ENCODE measurements around the gene ZNF664. TPM values are rescaled to one million over a fixed set of nuclear protein-coding genes. Genes with fewer than 3 reads are reported as not detected.

Gene ZNF664
- total and polyA plus RNA-seq, 2 of the 8 experiments (the other 6 are each of a cell fraction or from before 2014, with no cell fraction given), result 22.8 to 51.4 TPM

GRCh38 chr12:124057691-124058090, 84.7 kb downstream of the ZNF664 start:
- no peak overlapping the region for H4K8ac ChIP-seq (ENCODE audit: extremely low read depth, insufficient read depth, low read length)
- H2AFZ ChIP-seq (ENCODE audit: low read length), result no peak overlapping the region
- H4K91ac ChIP-seq (replicated peaks; ENCODE audit: insufficient read length, low read length), result no peak overlapping the region
- H3K4ac ChIP-seq (replicated peaks; ENCODE audit: insufficient read length, low read depth, low read length), result no peak overlapping the region
- no peak overlapping the region for H3K4me3 ChIP-seq (ENCODE audit: extremely low read depth in 1 of 4, insufficient read depth in 2 of 4, low read depth in 3 of 4, low read length in 4 of 4)
- CTCF ChIA-PET (ENCODE audit: partially characterized antibody), result interaction anchor here (1.4 to 6.2 kb wide), 2 partner anchors 102 to 261 kb away, joined by 3 to 78 read pairs; no protein-coding TSS in a partner anchor
- no peak overlapping the region for H3K14ac ChIP-seq (ENCODE audit: insufficient read length)
- 93% methylated on average over 2 of the region's 2 CpGs; no CpG with 5 or more reads in 1 of the 2 experiments for WGBS, 2 experiments (ENCODE audit: extremely low coverage in 1 of 2, insufficient coverage in 1 of 2, insufficient read length in 1 of 2, insufficient replicate concordance in 2 of 2, low coverage in 1 of 2, low lambda C conversion rate in 2 of 2, missing lambda C conversion rate in 1 of 2)
- no peak overlapping the region for H3K18ac ChIP-seq (ENCODE audit: extremely low read depth, low read length)
- no peak overlapping the region for H3K9ac ChIP-seq (replicated peaks in 1 of 4; ENCODE audit: extremely low read depth in 1 of 4, low read depth in 3 of 4, low read length in 3 of 4)
- no peaks in the 10 kb centered on the region for H3K79me1 ChIP-seq (ENCODE audit: low read depth, low read length)
- H2BK120ac ChIP-seq (replicated peaks; ENCODE audit: low read depth, low read length), result no peak overlapping the region
- H3K23me2 ChIP-seq (ENCODE audit: low read depth, low read length), result no peaks in the 10 kb centered on the region
- no peak overlapping the region for H2AK5ac ChIP-seq (ENCODE audit: low read depth, low read length)
- no peak overlapping the region for H2BK20ac ChIP-seq (ENCODE audit: low read length)
- FAIRE-seq, result no peak
- H2BK12ac ChIP-seq (ENCODE audit: low read depth, low read length), result no peak overlapping the region
- no peak for DNase-seq (ENCODE audit: low read depth in 1 of 2, low spot score in 2 of 2)
- H3K56ac ChIP-seq (replicated peaks; ENCODE audit: insufficient read length, low read depth, low read length), result no peak overlapping the region
- H3K79me2 ChIP-seq (ENCODE audit: control insufficient read depth in 1 of 2, insufficient read depth in 2 of 2, low read length in 2 of 2), result no peaks in the 10 kb centered on the region
- POLR2A ChIA-PET (ENCODE audit: partially characterized antibody), result no interaction called here
- H3K27ac ChIP-seq (ENCODE audit: low read depth, low read length), result no peak overlapping the region
- no peak overlapping the region for H4K5ac ChIP-seq (ENCODE audit: insufficient read length, low read depth, low read length)
- peaks cover 0 to 3% (median 0%) of the 10 kb centered on the region in 4 experiments; a peak in 2 of 7 replicates for H3K27me3 ChIP-seq (replicated peaks in 1 of 4; ENCODE audit: control insufficient read depth in 3 of 4, extremely low read depth in 1 of 4, insufficient read depth in 3 of 4, low read length in 3 of 4)
- H4K20me1 ChIP-seq (replicated peaks in 1 of 2; ENCODE audit: control insufficient read depth in 1 of 2, insufficient read depth in 2 of 2, low read length in 2 of 2), result no peaks in the 10 kb centered on the region
- no peak overlapping the region for H2BK5ac ChIP-seq (ENCODE audit: low read depth, low read length)
- H3K9me3 ChIP-seq (ENCODE audit: insufficient read depth in 2 of 2, low read depth in 1 of 2, low read length in 1 of 2), result no peaks in the 10 kb centered on the region
- no peak overlapping the region for H3K4me2 ChIP-seq (ENCODE audit: insufficient read depth in 1 of 2, low read depth in 2 of 2, low read length in 2 of 2)
- 0 out of 2 replicates have a peak overlapping the region, but pooled peaks have one; percentile 18 for H2BK15ac ChIP-seq (ENCODE audit: low read length)
- H3K23ac ChIP-seq (ENCODE audit: insufficient read length), result no peak overlapping the region
- H3K36me3 ChIP-seq (ENCODE audit: control insufficient read depth in 2 of 4, insufficient read depth in 4 of 4, low read length in 3 of 4), result no peaks in the 10 kb centered on the region
- H3K4me1 ChIP-seq (replicated peaks in 1 of 4; ENCODE audit: control insufficient read depth in 3 of 4, insufficient read depth in 4 of 4, low read length in 3 of 4), result no peaks in the 10 kb centered on the region
- TF ChIP-seq SIX5 (IDR thresholded peaks at IDR 0.05; ENCODE audit: low read depth, low read length) (no peak), BACH1 (IDR thresholded peaks at IDR 0.05; ENCODE audit: low read length) (no peak), SRF (IDR thresholded peaks at IDR 0.05; ENCODE audit: low read depth, low read length) (no peak), EP300 (IDR thresholded peaks at IDR 0.05; ENCODE audit: borderline replicate concordance in 1 of 2, low read depth in 2 of 2, low read length in 2 of 2) (no peak), ATF2 (IDR thresholded peaks at IDR 0.05; ENCODE audit: low read length) (no peak), JUND (IDR thresholded peaks at IDR 0.05; ENCODE audit: low read length) (no peak), GABPA (IDR thresholded peaks at IDR 0.05; ENCODE audit: borderline replicate concordance, insufficient read depth, low read length) (no peak), TAF7 (optimal IDR thresholded peaks at IDR 0.05; ENCODE audit: borderline replicate concordance, low read depth, low read length) (no peak), RAD21 (IDR thresholded peaks at IDR 0.05 in 1 of 2, conservative IDR thresholded peaks at IDR 0.05 in 1 of 2; ENCODE audit: low read depth in 2 of 2, low read length in 2 of 2) (no peak), CHD1 (IDR thresholded peaks at IDR 0.05; ENCODE audit: low read depth, low read length) (no peak), CTBP2 (IDR thresholded peaks at IDR 0.05; ENCODE audit: borderline replicate concordance, insufficient read depth, insufficient read length, low read length) (no peak), RXRA (IDR thresholded peaks at IDR 0.05; ENCODE audit: insufficient read depth, low read depth, low read length) (no peak)
